ENCODE measurements around the gene SH3RF2.

GRCh38 chr5:145962001-145962400 lies 25.6 kb downstream of the SH3RF2 start:
- TF ChIP-seq CTCF (IDR thresholded peaks at IDR 0.05) (no peak), POLR2A (IDR thresholded peaks at IDR 0.05) (no peak)

Measured in uterus (tissue), 2 donors.